HG03097 (cell line): ENCODE measurements around the gene LRRC61.
A peak's percentile ranks its signal among the peaks of the same experiment; 100 is the strongest.

Experiments
- ATAC-seq: cut with Tn5 transposase; IDR thresholded peaks from one replicate; pipeline ENCODE4 v1.9.1; 2021; ENCODE audit not compliant: unreplicated experiment, low FRiP score

Gene LRRC61

DNA sequence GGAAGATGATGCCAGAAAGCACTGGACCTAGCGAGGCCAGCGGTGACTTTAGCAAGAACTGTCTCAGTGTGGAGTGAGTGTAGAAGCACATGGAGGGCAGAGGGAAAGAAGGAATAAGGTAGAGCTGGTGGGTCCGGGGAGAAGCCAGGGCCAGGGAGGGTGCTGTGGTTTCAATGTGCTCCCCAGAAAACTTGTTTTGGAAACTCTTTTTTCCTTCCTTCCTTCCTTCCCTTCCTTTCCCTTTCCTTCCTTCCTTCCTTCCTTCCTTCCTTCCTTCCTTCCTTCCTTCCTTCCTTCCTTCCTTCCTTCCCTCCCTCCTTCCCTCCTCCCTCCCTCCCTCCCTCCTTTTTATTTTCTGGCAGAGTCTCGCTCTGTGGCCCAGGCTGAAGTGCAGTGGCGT is 23.8 kb downstream of the LRRC61 start:
- no peak for ATAC-seq

- ATAC-seq: no peak
These were observed 28.5 kb downstream of the LRRC61 start for GRCh38 chr7:150351587-150352194.

DNA sequence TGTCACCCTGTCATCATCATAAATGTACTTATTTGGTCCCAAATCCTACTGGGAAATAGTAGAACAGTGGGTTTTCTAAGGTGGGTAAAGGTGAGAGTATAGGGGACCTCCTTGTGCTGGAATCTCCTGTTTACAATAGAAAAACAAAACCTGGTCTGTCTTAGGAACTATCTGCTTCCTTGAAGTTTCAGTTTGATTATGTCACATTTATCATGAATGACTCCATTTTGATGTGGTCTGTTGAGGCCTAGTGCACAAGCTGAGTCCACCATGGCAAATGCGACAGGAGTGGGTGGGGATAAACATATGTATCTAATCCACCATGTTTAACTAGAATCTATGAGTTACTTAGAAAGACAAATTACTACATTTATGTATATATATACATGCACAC is 32.5 kb downstream of the LRRC61 start:
- no peak for ATAC-seq

DNA sequence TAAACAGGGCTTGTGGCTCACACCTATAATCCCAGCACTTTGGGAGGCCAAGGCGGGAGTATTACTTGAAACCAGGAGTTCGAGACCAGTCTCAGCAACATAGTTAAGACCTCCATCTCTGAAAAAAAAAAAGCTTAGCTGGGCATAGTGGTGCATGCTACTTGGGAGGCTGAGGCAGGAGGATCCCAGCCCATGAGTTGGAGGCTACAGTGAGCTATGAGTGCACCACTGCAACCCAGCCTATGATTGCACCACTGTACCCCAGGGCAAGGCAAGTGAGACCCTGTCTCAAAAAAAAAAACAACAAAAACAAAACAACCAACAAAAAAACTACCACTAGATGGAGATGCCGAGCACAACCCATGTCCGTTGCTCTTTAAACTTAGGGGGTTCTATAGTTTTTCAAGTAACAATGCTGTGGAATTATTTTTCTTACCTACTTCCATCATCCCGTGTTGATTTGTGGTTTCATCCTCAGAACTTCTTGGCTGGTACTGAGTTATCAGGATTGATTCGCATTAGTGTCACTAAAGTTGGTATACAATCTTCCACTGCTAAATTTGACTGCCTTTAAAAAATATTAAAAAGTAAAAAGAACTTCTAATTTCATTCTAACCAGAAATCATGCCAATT is 33.2 kb downstream of the LRRC61 start:
- no peak for ATAC-seq

DNA sequence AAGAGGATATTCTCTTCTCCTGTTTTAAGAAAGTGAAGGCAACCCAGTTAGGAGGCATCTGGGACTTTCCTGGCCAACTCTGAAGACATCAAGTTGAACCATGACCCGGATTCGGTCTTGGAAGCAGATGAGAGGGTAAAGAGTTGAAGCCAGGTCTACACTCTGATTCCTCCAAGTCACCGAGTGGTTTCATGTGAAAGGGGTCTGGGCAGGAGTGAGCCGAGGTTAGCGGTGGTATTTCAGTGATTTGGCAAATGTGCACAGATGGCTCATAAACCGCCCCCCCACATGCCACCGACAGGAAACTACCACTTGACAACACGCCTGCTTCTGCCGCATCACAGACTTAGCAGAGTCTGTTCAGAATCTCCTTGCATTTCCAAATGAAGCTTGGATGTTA is 34.1 kb downstream of the LRRC61 start:
- no peak for ATAC-seq

- no peak for ATAC-seq
These were observed 34.7 kb downstream of the LRRC61 start for GRCh38 chr7:150357771-150358427.

GRCh38 chr7:150358433-150358832 is 35.3 kb downstream of the LRRC61 start:
- ATAC-seq: no peak

DNA sequence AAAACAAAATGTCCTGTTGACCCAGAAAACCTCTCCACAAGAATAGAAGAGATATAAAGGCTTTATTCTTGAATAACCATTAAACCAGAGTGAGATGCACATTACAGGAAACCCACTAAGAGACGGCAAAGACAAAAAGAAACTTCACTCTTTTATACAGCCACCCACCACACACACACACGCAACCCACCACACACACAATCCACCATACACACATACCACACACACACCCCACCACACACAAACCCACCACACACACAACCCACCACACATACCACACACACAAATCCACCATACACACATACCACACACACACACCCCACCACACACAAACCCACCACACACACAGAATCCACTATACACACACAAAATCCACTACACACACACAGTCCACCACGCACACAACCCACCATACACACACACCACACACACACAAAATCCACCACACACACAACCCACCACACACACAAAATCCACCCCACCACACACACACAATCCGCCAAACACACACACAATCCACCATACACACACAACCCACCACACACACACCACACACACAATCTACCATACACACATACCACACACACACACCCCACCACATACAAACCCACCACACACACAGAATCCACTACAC is 36.0 kb downstream of the LRRC61 start:
- no peak for ATAC-seq

DNA sequence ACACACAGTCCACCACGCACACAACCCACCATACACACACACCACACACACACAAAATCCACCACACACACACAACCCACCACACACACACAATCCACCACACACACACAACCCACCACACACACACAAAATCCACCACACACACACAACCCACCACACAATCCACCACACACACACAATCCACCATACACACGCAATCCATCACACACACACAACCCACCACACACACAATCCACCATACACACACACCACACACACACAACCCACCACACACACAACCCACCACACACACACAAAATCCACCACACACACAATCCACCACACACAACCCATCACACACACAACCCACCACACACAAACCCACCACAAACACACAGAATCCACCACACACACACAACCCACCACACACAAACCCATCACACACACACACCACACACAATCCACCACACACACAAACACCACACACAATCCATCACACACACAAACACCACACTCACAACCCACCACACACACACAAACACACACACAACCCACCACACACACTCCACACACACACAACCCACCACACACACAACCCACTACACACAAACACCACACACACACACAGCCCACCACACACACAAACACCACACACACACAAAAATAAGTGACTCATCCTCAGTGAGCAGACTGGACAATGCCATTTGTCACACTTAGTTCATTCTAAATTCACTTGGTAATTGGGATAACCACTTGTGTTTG is 36.6 kb downstream of the LRRC61 start:
- ATAC-seq: no peak

DNA sequence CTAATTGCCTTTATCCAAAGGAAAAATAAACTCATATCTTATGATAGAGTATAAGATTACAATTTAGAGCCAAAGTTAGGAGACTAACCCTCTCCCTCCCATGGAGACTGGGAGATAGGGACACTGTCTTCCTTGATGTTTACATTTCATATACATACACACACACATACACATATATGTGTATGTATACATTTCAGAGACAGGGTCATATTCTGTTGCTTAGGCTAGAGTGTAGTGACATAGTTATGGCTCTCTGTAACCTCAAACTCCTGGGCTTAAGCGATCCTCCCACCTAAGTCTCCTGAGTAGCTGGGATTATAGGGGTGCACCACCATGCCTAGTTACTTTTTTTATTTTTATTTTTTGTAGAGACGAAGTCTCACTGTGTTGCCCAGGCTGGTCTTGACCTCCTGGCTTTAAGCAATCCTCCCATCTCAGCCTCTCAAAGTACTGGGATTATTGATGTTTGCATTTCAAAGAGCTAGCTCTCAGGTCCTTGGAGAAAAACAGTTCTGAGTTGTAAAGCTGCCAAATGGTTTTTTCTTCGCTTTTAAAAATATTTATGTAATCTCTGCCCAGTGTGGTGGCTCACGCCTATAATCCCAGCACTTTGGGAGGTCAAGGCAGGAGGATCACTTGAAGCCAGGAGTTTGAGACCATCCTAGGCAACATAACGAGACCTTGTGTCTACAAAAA is 37.4 kb downstream of the LRRC61 start:
- no peak for ATAC-seq

GRCh38 chr7:150361402-150361801 is 38.2 kb downstream of the LRRC61 start:
- ATAC-seq: no peak

GRCh38 chr7:150361807-150362621 is 38.9 kb downstream of the LRRC61 start:
- no peak for ATAC-seq

DNA sequence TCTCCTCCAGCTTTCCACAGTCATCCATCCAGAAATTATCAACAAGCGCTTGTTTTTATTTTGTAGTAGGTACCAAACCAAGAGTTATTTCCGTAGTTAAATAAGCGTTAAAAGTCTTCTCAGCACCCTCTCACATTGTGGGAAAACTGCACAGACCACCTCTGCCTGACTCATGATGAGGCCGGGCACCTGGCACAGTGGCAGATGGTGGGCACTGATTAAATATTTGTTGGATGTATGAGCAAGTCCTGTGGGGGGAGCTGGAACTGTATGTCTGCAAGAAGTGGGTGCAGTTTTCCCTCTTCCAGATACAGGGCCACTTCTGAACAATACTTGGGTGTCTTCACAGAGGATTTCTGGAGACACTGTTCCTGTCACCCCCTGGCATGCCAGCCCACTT is 40.2 kb downstream of the LRRC61 start:
- no peak for ATAC-seq

DNA sequence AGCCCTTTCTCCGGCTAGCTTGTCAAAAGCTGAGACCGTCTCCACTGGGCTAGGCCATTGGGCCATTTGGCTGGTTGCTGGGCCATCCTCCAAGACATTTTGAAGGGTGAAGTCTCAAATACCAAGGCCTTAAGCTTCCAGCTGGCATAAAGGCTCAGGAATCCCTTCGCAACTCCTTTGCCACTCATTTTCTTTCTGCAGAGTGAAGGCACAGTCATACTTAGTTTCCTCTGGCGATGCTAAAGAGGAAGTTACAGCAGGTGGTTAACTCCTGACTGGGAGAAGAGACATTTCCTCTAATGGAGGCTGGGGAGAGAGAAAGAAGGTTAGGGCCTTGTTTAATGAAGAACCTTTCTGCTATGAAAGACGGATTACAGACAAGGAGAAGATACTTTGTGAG is 40.7 kb downstream of the LRRC61 start:
- no peak for ATAC-seq

GRCh38 chr7:150365194-150365593 is 42.0 kb downstream of the LRRC61 start:
- no peak for ATAC-seq

GRCh38 chr7:150365673-150366398 is 42.7 kb downstream of the LRRC61 start:
- ATAC-seq: no peak

- no peak for ATAC-seq
These were observed 44.5 kb downstream of the LRRC61 start for GRCh38 chr7:150367677-150368095.

- peak; percentile 38 for ATAC-seq
These were observed 45.1 kb downstream of the LRRC61 start, which contains the start of gene REPIN1 for GRCh38 chr7:150368096-150368883. Gene REPIN1 (plus strand): TSS chr7:150368822. CDS start chr7:150369712, 890 bp downstream.
